Skeletal muscle satellite cell (primary cell): ENCODE data around the gene TIMM13.
A peak's percentile ranks its signal among the peaks of the same experiment; 100 is the strongest.

Experiments
- H3K27me3 ChIP-seq: 2 replicates; pipeline ENCODE4 v1.7.0; 2013; ENCODE audit warnings: low read length; ENCODE audit not compliant: control insufficient read depth, insufficient read depth
- H3K36me3 ChIP-seq: 2 replicates; pipeline ENCODE4 v1.7.0; 2013; ENCODE audit warnings: mild to moderate bottlenecking, control low read depth, low read length; ENCODE audit not compliant: insufficient read depth
- H3K4me1 ChIP-seq: 2 replicates; pipeline ENCODE4 v1.7.0; 2013; ENCODE audit warnings: low read length; ENCODE audit not compliant: control insufficient read depth, insufficient read depth
- H3K4me2 ChIP-seq: 2 replicates; pipeline ENCODE4 v1.7.0; 2013; ENCODE audit warnings: mild to moderate bottlenecking, low read length
- H3K4me3 ChIP-seq: 2 replicates; pipeline ENCODE4 v1.7.0; 2013; ENCODE audit warnings: low read length
- H3K9ac ChIP-seq: 2 replicates; pipeline ENCODE4 v1.7.0; 2013; ENCODE audit warnings: mild to moderate bottlenecking, low read depth, low read length, moderate library complexity
- H3K9me3 ChIP-seq: replicated peaks from 2 replicates; pipeline ENCODE4 v1.7.0; 2013; ENCODE audit warnings: mild to moderate bottlenecking, control low read depth, low read length

The TIMM13 gene

GRCh38 chr19:2426611-2427428, 566 bp downstream of the TIMM13 start:
- Histone ChIP-seq H3K9ac (peak overlapping the region; percentile 95), H3K4me1 (peaks cover 33% of the 10 kb centered on the region), H3K36me3 (peaks cover 40% of the 10 kb centered on the region), H3K9me3 (no peaks in the 10 kb centered on the region), H3K27me3 (no peaks in the 10 kb centered on the region), H3K4me2 (peak overlapping the region; percentile 96), H3K4me3 (peak overlapping the region; percentile 94)

DNA sequence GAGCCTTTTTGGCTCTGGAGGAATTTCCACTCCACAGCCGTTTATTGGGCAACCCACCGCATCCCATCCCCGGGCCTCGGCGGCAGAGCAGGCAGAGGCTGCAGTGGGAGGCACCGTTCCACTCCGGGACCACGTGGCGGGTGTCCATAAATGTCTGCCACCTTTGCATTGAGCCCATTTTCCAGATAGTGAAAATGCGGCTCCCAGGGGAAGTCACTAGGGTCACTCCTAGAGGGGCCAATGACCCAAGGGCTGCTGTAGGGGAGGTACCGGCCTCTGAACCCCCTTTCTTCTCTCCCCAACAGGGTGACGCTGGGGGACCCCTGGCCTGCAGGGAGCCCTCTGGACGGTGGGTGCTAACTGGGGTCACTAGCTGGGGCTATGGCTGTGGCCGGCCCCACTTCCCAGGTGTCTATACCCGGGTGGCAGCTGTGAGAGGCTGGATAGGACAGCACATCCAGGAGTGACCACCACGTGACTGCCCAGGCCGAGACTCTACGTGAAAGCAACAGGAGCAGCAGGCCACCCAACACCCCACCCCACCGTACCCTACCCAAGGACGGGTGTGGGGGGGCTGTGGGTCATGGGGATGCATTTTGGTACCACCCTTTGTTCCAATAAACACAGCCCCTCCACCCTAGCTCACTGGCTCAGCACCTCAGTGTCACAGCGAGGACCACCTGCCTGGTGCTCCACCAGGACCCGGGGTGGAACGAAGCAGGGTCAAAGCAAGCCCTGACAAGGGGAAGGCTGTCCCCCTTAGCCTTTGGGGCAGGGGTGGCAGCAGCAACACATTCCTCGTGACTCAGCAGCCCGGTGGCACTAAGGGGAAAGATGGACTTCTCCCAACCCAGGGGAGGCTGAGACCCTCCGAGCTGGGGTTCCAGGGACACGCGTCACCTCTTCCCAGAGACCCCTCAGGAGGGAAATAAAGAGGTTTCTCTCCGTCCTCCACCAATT, 1.5 kb downstream of the TIMM13 start:
- Histone ChIP-seq H3K4me3 (peak overlapping the region; percentile 94), H3K9me3 (no peaks in the 10 kb centered on the region), H3K36me3 (peaks cover 31% of the 10 kb centered on the region), H3K27me3 (no peaks in the 10 kb centered on the region), H3K9ac (peak overlapping the region; percentile 95), H3K4me1 (peaks cover 33% of the 10 kb centered on the region), H3K4me2 (peak overlapping the region; percentile 96)

GRCh38 chr19:2424686-2425621, 2.4 kb downstream of the TIMM13 start:
- peak overlapping the region; percentile 96 for H3K4me2 ChIP-seq
- peak overlapping the region; percentile 95 for H3K9ac ChIP-seq
- H3K4me1 ChIP-seq = peaks cover 33% of the 10 kb centered on the region
- H3K27me3 ChIP-seq = no peaks in the 10 kb centered on the region
- H3K9me3 ChIP-seq = no peaks in the 10 kb centered on the region
- H3K4me3 ChIP-seq = peak overlapping the region; percentile 94
- peaks cover 24% of the 10 kb centered on the region for H3K36me3 ChIP-seq

DNA sequence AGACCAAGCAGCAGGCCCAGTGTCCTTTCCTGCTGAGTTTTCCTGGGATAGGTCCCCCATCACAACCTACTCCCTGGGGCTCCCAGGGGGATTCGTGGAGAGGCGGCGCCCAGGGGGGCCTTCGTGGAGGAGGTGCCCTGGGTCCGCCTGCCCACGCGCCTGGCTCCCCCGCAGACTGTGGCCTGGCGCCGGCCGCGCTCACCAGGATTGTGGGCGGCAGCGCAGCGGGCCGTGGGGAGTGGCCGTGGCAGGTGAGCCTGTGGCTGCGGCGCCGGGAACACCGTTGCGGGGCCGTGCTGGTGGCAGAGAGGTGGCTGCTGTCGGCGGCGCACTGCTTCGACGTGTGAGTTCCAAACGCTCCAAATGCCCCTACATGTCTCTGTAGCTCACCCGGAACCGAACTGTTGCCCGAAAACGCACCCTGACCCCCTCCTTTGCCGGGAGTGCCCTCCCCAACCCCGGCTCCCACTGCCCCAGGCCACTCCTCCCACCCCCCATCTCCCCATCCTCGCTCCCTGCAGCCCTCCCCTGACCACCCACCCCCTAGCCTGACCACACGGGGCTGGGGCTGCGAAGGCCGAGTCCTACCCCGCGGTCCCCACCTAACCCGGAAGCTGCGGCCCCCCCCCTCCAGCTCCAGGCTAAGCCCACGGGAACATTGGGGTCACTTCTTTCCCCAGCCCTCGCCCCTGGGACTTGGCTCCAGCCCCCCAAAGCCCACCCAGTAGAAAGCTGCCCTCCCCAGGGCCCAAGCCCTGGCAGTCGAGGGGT, 3.3 kb downstream of the TIMM13 start:
- Histone ChIP-seq H3K4me1 (peaks cover 33% of the 10 kb centered on the region), H3K9ac (no peak overlapping the region), H3K4me2 (peak overlapping the region; percentile 96), H3K9me3 (no peaks in the 10 kb centered on the region), H3K4me3 (no peak overlapping the region), H3K27me3 (no peaks in the 10 kb centered on the region), H3K36me3 (peaks cover 19% of the 10 kb centered on the region)

DNA sequence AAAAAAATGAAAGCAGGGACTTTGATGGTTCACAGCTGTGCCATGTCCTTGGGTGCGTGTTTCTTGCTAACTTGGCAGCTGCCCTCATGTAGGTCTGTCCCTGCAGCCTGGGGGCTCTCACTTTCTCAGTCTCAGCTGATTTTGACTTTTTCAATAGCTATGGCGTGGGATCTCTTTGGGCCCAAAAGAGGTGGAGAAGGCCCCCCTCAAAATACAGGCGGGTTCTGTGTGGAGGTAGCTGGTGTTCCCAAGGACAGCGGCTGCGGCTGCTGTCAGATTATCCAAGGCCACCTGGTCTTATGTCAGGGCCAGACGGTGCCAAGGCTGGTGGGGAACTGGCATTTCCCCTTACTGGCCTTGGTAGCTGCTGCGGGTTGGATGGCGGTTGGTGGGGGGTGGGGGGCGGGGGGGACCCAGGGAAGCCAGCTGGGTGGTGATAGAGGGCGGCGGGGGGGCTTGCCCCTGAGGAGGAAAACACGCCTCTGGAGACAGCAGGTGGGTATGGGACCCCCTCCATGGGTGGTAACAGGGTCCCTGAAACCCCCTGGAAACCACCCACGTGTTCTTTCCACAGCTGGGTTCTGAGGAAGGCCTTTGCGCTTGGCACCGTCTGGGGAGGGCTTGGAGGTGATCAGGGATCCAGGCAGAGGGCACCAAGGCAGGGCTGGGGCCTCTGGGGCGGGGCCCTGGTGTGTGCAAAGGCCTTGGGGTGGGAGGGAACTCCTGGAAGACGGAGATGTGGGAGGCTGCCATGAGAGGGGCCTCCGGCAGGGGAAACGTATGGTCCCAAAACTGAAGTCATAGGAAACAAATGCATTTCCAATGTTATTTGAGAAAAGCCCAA, 4.1 kb downstream of the TIMM13 start:
- Histone ChIP-seq H3K9me3 (no peaks in the 10 kb centered on the region), H3K36me3 (peaks cover 19% of the 10 kb centered on the region), H3K27me3 (no peaks in the 10 kb centered on the region), H3K4me2 (no peak overlapping the region), H3K4me1 (peaks cover 28% of the 10 kb centered on the region), H3K4me3 (no peak overlapping the region), H3K9ac (no peak overlapping the region)

- Histone ChIP-seq H3K4me3 (no peak overlapping the region), H3K9ac (no peak overlapping the region), H3K4me1 (peaks cover 22% of the 10 kb centered on the region), H3K9me3 (no peaks in the 10 kb centered on the region), H3K4me2 (no peak overlapping the region), H3K27me3 (no peaks in the 10 kb centered on the region), H3K36me3 (peaks cover 19% of the 10 kb centered on the region)
Measured at GRCh38 chr19:2421581-2422306, 5.6 kb downstream of the TIMM13 start.

- Histone ChIP-seq H3K9me3 (no peaks in the 10 kb centered on the region), H3K9ac (no peak overlapping the region), H3K4me1 (peaks cover 9% of the 10 kb centered on the region), H3K36me3 (peaks cover 13% of the 10 kb centered on the region), H3K27me3 (no peaks in the 10 kb centered on the region), H3K4me2 (no peak overlapping the region), H3K4me3 (no peak overlapping the region)
Measured at GRCh38 chr19:2420490-2420889, 6.9 kb downstream of the TIMM13 start.

DNA sequence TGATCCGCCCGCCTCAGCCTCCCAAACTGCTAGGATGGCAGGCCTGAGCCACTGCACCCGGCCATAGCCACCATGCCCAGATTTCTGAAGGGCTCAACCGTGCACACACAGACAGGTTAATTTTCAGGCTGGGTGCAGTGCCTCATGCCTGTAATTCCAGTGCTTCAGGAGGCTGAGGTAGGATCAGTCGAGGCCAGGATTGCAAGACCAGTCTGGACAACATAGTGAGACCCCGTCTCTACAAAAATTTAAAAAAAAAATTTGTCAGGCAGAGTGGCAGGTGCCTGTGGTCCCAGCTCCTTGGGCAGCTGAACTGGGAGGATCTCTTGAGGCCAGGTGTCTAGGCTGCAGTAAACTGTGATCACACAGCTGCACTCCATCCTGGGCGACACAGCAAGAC, 7.6 kb downstream of the TIMM13 start:
- Histone ChIP-seq H3K9ac (no peak overlapping the region), H3K4me2 (no peak overlapping the region), H3K4me1 (peaks cover 3% of the 10 kb centered on the region), H3K27me3 (no peaks in the 10 kb centered on the region), H3K36me3 (peaks cover 13% of the 10 kb centered on the region), H3K9me3 (no peaks in the 10 kb centered on the region), H3K4me3 (no peak overlapping the region)

GRCh38 chr19:2417881-2418406, 9.4 kb downstream of the TIMM13 start:
- no peak overlapping the region for H3K4me3 ChIP-seq
- no peaks in the 10 kb centered on the region for H3K9me3 ChIP-seq
- H3K4me2 ChIP-seq = no peak overlapping the region
- H3K27me3 ChIP-seq = no peaks in the 10 kb centered on the region
- no peaks in the 10 kb centered on the region for H3K4me1 ChIP-seq
- H3K36me3 ChIP-seq = peaks cover 6% of the 10 kb centered on the region
- no peak overlapping the region for H3K9ac ChIP-seq
